ENCODE results near the gene FGD3.
A peak's percentile ranks its signal among the peaks of the same experiment; 100 is the strongest.

The FGD3 gene

GRCh38 chr9:93083592-93084470, 136.5 kb downstream of the FGD3 start:
- TF ChIP-seq, protein P1, sequence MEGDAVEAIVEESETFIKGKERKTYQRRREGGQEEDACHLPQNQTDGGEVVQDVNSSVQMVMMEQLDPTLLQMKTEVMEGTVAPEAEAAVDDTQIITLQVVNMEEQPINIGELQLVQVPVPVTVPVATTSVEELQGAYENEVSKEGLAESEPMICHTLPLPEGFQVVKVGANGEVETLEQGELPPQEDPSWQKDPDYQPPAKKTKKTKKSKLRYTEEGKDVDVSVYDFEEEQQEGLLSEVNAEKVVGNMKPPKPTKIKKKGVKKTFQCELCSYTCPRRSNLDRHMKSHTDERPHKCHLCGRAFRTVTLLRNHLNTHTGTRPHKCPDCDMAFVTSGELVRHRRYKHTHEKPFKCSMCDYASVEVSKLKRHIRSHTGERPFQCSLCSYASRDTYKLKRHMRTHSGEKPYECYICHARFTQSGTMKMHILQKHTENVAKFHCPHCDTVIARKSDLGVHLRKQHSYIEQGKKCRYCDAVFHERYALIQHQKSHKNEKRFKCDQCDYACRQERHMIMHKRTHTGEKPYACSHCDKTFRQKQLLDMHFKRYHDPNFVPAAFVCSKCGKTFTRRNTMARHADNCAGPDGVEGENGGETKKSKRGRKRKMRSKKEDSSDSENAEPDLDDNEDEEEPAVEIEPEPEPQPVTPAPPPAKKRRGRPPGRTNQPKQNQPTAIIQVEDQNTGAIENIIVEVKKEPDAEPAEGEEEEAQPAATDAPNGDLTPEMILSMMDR (IDR thresholded peaks at IDR 0.05; ENCODE audit: insufficient read depth, missing control alignments), result no peak
- DNase-seq (ENCODE audit: insufficient read length, low spot score) (peak; percentile 4), FAIRE-seq (no peak)

- DNase-seq (ENCODE audit: insufficient read length, low spot score) (peak; percentile 11), FAIRE-seq (no peak)
- TF ChIP-seq, protein P1 (IDR thresholded peaks at IDR 0.05; ENCODE audit: insufficient read depth, missing control alignments), result no peak
Observed at GRCh38 chr9:93084471-93084881, 137.2 kb downstream of the FGD3 start.

GRCh38 chr9:93085676-93086075, 138.4 kb downstream of the FGD3 start:
- FAIRE-seq, result no peak
- peak; percentile 2 for DNase-seq (ENCODE audit: insufficient read length, low spot score)
- TF ChIP-seq, protein P1 (IDR thresholded peaks at IDR 0.05; ENCODE audit: insufficient read depth, missing control alignments), result no peak

All from D721Med (cell line).